Measurements from ENCODE around the gene ADAM29.
"Not testable (repeated sequence)": the region's sequence is repeated elsewhere in the genome, so short reads cannot be mapped to it uniquely, and the experiment has no call there.

The ADAM29 gene

GRCh38 chr4:174972911-174973310 lies 54.8 kb downstream of the ADAM29 start:
- DNase-seq: no peak

DNA sequence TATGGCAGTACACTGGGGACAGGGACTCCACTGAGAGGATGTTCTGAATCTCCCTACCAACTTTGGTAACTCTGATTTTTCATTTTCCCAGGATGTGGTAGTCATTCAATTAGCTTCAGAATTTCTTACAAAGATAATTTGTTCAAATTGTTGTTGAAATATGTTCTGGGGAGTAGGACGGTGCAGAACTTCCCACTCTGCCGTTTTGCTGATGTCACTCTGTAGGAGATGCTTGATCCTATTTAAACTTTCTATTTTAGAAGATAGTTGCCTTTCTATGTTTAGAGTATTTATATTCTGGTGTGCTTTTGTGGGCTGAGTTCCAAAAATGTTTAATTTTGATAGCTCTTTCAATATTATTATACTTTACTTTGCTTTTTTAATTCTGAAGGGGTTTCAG lies 55.2 kb downstream of the ADAM29 start:
- DNase-seq: no peak

- DNase-seq: no peak
Measured at GRCh38 chr4:174983128-174983750, 65.1 kb downstream of the ADAM29 start.

DNA sequence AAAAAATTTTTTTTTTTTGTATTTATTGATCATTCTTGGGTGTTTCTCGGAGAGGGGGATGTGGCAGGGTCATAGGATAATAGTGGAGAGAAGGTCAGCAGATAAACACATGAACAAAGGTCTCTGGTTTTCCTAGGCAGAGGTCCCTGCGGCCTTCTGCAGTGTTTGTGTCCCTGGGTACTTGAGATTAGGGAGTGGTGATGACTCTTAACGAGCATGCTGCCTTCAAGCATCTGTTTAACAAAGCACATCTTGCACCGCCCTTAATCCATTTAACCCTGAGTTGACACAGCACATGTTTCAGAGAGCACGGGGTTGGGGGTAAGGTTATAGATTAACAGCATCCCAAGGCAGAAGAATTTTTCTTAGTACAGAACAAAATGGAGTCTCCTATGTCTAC lies 65.7 kb downstream of the ADAM29 start:
- not testable (repeated sequence) for DNase-seq

GRCh38 chr4:174989791-174990190 lies 71.6 kb downstream of the ADAM29 start:
- no peak for DNase-seq

DNA sequence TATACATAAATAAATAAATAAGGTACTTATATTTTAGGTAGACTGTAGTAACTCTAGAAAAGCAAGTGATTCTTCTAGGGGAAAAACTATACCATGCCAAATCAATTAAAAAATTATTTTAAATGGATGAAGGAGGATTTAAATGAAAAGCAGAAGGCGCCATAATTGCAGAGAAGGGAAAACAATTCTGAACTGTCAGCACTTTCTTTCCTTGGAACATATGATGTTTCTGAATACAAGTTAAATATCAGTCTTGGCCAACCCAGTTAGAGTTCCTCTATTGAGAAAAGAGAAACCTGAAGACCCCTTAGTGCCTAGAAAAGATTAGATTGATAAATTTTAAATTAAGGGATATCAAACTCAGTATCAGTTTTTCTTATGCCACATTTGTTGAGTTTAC lies 75.8 kb downstream of the ADAM29 start:
- DNase-seq: no peak

DNA sequence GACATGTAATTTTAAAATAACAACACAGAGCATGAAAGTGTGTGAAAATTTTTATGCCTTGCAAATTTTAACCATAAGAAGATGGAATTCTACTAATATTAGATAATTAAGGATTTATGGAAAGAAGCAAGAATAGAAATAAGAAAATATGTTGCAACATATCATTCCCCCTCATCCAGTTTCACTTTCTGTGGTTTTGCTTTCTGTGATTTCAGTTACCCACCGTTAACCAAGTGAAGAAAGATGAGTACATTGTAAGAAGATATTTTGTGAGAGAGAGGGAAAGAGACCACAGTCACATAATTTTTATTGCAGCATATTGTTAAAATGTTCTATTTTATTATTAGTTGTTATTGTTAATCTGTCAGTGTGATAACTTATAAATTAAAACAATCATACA lies 77.9 kb downstream of the ADAM29 start:
- no peak for DNase-seq

GRCh38 chr4:174999407-174999806 lies 81.2 kb downstream of the ADAM29 start:
- DNase-seq: no peak

- DNase-seq: no peak
Measured at GRCh38 chr4:175017751-175018150, 99.6 kb downstream of the ADAM29 start.

- DNase-seq: not testable (repeated sequence)
Measured at GRCh38 chr4:175019447-175019846, 101.3 kb downstream of the ADAM29 start.

All from activated effector memory CD4-positive, alpha-beta T cell treated with anti-CD3 and anti-CD28 coated beads, Interleukin-2, amount 50 U/mL, for 16 hours (primary cell).